Colon (tissue), 2 donors: ENCODE measurements around the gene THAP6.
"Not testable (repeated sequence)": the region's sequence is repeated elsewhere in the genome, so short reads cannot be mapped to it uniquely, and the experiment has no call there.

Source experiments
- FAIRE-seq: peaks from 2 replicates; lab custom pipeline; 2012; peaks lifted over from hg19 to GRCh38; lab: Jason Lieb, UNC
- donor health status: control.
- donor health status: control.

Gene THAP6

DNA sequence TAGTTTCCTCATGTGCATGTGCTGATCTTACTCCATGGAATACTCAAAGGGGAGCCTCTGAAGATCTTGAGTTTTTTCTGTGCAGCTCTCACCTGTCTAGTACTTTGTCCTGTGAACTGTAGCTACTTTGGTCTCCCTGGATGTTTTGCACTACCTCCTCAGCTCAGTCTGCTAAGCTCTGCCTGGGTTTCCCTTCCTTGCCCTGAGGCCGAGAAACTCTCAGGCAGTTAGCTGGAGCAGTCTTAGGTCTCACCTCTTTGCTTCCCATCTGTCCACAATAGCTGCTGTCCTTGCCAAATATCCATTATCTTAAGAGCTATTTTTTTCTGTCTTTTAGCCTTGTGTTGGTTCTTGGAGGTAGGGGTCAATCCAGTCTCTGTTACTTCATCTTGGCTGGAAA, 11.6 kb downstream of the THAP6 start:
- FAIRE-seq: no peak

DNA sequence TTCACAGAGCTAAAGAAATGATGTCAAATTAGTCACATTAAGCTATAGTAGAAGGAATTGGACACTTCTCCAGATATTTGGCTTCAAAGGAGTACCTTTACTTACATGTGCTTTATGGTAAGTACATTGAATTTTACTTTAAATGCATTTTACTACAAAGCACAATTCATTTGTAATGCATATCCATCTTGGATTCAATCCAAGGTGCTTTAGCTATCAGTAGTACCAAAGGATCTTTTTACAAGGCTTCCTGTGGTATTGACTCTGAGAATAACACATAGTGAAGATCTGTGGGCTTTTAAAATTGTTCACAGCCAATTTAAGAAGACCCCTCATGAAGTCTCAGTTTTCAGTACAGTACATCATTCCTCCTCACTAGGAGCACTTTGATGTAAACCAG, 13.2 kb downstream of the THAP6 start:
- no peak for FAIRE-seq

DNA sequence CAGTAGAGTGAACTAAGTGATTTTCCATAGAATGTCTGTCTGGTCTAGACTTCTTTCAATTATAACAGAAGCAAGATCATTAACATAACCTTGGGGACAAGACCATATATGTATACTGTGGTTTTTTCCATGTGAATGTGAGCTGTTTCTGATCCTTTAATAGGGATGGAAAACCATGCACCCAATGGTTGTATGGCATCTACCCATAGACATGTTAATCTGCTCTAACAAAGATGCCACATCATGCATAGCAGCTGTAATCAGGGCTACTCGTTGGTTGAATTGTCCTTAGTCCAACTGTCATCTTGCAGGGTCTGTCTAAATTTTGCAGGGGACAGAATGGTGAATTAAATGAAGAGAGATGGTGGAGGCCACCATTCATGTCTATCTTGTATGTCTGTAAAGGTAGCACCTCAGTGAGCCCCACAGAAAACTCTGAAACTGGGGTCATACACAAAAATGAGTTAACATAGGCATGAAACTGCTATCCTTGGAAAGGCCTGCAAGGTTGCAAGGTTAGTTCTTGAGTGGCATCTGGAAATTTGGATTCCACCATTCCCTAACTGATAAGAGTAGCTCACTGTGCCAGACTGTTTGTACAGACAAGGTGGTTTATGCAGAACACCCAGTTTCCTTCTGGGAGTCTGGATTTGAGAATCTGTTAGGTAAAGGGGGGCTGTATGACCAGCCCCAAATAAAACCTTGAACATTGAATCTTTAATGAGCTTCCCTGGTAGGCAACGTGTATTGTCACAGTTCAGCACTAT, 16.5 kb downstream of the THAP6 start:
- FAIRE-seq: no peak

DNA sequence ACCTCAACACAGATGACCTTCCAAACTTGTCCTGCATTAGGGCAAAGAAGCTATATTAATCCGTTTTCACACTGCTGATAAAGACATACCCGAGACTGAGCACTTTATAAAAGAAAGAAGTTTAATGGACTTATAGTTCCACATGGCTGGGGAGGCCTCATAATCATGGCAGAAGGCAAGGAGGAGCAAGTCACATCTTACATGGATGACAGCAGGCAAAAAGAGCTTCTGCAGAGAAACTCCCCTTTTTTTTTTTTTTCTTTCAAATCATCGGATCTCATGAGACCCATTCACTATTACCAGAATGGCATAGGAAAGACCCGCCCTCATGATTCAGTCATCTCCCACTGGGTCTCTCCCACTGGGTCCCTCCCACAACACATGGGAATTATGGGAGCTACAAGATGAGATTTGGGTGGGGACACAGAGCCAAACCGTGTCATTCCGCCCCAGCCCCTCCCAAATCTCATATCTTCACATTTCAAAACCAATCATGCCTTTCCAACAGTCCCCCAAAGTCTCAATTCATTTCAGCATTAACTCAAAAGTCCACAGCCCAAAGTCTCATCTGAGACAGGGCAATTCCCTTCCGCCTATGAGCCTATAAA, 17.4 kb downstream of the THAP6 start:
- not testable (repeated sequence) for FAIRE-seq

DNA sequence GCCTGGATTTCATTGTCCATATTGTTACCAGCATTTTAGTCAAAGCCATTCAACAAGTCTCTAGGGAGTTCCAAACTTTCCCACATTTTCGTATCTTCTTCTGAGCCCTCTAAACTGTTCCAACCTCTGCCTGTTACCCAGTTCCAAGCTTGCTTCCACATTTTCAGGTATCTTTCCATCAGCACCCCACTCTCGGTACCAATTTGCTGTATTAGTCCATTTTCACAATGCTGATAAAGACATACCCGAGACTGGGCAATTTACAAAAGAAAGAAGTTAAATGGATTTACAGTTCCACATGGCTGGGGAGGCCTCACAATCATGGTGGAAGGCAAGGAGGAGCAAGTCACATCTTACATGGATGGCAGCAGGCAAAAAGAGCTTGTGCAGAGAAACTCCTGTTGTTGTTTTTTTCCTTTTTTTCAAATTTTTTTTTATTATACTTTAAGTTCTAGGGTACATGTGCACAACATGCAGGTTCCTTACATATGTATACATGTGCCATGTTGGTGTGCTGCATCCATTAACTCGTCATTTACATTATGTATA, 19.1 kb downstream of the THAP6 start:
- not testable (repeated sequence) for FAIRE-seq

DNA sequence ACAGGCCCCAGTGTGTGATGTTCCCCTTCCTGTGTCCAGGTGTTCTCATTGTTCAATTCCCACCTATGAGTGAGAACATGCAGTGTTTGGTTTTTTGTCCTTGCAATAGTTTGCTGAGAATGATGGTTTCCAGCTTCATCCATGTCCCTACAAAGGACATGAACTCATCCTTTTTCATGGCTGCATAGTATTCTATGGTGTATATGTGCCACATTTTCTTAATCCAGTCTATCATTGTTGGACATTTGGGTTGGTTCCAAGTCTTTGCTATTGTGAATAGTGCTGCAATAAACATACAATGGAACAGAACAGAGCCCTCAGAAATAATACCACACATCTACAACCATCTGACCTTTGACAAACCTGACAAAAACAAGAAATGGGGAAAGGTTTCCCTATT, 19.7 kb downstream of the THAP6 start:
- not testable (repeated sequence) for FAIRE-seq

DNA sequence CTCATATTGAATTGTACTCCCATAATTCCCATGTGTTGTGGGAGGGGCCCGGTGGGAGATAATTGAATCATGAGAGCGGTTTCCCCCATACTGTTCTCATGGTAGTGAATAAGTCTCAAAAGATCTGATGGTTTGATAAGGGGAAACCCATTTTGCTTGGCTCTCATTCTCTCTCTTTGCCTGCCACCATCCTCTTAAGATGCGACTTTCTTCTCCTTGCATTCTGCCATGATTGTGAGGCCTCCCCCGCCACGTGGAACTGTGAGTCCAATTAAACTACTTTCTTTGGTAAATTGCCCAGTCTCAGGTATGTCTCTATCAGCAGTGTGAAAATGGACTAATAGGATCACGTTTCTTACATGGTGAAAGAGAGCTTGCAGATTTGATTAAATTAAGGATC, 23.0 kb downstream of the THAP6 start:
- FAIRE-seq: not testable (repeated sequence)

DNA sequence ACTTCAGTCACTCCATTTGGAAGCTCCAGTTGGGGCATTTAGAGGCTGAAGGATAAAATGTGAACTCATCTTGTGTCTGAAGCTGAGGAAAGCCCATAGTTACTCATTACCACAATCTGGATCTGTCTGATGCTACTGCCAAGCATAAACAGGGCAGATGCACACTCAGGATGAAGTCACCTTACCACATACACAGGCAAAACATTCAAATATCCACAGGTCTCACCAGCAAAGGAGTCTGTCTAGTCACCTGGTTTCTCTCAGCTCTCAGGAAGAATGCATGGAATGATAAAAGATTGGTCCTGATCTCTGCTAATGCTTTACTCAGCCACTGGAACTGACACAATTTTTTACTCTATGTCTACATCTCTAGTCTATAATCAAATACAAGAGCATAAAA, 28.6 kb downstream of the THAP6 start:
- no peak for FAIRE-seq

DNA sequence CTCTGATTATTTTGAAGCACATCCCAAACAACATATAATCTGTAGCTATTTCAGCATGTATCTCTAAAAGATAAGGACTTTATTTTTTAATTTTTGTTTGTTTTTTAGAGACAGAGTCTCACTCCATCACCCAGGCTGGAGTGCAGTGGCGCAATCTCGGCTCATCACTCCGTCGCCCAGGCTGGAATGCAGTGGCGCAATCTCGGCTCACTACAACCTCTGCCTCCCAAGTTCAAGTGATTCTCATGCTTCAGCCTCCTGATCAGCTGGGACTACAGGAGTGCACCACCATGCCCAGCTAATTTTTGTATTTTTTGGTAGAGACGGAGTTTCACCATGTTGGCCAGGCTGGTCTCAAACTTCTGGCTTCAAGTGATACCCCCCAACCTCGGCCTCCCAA, 29.9 kb downstream of the THAP6 start:
- not testable (repeated sequence) for FAIRE-seq

DNA sequence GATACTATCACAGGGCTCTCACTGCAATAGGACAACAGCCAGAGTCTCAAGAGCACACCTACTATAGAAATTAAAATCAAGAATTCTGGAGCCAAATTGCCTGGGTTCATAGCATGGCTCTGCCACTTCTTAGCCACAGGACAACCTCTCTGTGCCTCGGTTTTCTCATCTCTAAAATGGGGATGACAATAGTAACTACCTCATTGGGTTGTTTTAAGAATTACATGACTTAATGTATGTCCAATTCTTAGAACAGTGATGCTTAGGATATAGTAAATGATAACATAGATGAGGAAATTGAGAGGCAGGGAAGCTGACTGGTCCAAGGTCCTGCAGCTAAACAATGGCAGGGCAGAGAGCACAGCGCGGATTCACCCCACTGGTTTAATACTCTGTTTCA, 30.6 kb downstream of the THAP6 start:
- no peak for FAIRE-seq

DNA sequence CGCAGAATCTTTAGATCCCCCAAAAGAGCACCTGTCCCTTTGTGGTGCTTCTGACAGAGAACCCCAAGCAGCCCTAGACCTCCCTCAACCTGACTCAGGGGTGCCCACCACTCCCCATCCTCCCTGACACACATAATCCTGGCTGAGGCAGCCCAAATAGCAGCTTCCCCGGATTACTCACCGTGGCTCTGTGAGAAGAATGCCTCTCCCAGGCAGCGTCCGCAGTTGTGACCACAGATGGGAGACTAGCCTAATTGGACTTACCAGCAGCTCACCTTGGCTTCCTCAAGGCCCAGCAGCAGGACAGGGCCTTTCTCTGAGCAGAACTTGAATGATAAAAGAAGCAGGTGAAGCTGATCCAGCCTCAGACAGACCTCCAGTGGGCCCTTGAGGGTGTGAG, 31.3 kb downstream of the THAP6 start:
- FAIRE-seq: no peak

DNA sequence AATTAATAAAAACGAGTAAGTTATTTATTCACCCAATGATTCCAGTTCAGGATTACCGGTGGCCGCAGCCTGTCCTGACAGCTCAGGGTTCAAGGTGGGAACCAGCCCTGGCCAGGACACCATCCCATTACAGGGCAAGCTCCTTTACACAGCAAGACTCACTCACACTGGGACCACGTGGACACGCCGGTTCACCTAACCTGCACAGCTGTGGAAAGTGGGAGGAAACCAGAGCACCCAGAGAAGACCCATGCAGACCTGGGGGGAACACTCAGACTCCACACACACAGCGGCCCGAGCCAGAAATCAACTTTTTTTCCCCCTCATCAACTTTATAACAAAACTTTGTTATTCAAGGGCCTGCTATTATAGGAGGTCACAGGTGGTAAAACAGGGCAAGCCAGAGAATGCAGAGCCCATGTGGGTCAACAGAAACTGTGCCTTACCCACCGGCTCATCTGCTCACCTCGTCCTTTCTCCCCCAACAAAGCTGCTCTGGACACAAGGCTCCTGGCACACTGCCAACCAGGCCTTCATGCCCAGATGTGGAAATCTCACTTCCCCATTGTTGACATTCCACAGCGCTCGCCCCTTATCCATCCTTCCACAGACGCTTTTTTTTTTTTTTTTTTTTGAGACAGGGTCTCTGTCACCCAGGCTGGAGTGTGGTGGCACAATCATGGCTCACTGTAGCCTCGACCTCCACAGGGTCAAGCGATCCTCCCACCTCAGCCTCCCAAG, 33.5 kb downstream of the THAP6 start:
- no peak for FAIRE-seq

DNA sequence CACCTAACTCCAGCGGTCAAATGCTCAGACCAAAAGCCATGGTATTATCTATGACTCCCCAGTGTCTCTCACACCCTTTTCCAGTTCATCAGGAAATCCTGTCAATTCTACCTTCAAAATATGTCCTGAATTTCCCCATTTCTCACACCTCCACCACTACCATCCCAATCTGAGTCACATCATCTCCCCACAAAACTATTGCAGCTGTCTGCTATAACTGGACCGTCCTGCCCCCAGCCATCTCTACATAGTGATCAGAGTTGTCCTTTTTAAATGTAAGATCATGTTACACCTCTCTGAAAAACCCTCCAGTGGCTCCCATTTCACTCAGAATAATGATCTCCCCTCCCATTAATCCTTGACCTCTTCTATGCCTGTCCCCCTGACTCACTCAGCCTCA, 34.7 kb downstream of the THAP6 start:
- FAIRE-seq: no peak

DNA sequence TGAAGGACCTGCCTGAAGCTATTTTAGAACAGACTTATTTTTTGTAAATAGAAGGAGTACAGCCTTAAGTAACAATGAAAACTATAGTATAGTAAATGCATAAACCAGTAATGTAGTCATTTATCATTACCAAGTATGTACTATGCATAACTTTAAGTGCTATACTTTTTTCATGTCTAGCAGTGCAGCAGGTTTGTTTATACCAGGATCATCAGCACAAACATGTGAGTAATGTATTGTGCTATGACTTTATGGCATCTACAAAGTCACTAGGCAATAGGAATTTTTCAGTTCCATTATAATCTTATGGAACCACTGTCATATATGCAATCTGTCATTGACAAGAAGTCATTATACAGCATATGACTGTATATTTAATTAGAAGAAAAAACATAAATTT, 38.2 kb downstream of the THAP6 start:
- no peak for FAIRE-seq

DNA sequence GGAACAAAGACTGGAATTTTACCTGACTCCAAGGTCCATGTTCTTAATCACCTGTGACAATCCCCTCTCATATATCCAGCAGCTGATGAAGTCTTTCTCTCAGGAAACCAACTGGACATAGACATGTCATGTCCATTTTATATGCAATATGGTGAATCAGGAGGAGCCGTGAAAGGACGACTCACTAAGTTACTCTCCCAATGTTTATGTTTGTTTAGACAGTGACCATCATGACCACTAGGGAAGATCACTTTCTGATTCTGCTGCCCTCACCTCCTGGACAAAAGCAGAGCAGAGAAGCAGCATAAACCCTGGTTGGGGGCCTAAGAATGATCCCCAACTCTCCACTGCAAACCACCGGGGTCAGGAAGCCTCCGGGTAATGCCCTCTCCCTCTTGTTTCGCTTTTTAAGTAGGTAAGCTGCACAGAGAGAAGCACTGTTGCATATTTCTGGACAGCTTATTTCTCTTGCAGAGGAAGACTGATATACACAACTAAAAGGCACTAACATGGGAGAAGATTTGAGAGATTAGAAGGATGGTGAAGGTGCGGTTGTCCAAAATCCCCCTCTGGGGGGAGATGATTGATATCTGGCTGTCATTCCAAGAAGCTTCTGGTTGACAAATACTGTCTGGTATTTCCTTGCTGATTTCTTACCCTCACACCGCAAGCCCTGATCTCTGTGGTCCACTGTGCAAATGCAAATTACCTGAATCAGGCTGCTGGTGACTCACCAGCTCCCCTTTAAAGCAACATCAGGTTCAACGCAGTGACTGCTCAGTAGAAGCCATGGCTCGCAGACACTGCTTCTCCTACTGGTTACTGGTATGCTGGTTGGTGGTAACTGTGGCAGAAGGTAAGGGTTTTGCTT, 41.3 kb downstream of the THAP6 start, which contains the start of gene ODAPH:
Gene ODAPH (plus strand): TSS at position 773 of the 871 bp plus-strand sequence. CDS start 17 bp downstream, at position 790.
- FAIRE-seq: no peak

DNA sequence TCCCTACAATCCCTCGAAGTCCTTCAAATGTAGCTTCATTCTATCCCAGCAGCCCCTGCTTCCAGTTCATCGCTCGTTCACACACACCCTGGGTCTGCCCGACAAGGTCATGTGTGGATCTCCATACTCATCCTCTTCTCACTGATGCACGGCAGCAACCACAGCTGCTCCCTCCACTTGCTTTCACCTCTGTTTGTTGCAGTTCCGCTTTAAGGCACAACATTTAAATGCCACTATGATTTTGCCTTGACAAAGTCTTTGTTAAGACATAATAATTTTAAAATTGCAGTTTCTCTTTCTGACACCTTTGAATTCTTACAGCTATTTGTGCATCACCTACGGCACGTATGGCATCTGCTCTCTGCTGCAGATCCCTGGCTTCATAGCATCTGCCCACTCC, 43.4 kb downstream of the THAP6 start:
- FAIRE-seq: no peak

DNA sequence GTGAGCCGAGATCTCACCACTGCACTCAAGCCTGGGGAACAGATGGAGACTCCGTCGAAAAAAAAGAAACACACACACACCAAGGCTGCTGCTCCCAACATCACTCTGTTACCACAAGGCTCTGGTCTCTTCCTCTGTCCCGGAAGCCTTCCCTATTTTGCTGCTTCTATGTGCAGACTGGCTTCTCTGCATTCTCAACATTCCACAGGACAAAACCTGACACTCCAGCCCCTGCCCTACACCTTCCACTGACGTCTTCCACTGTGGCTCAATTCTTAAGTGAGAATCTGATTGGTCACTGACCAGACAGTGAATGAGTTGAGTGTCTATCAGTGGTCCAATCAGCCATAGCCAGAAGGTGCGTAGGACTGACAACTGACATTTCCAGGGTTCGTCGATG, 47.5 kb downstream of the THAP6 start:
- FAIRE-seq: no peak

DNA sequence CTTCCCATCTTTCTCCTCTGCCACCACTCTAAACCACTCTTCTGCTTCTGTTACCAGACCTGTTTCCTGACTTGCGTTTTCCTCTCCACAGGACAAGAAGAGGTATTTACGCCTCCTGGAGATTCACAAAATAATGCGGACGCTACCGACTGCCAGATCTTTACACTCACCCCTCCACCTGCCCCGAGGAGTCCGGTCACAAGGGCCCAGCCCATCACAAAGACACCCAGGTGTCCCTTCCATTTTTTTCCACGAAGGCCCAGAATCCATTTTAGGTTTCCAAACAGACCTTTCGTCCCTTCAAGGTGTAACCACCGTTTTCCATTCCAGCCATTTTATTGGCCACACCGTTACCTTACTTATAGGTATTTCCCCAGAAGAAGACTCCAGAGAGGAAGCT, 49.8 kb downstream of the THAP6 start:
- FAIRE-seq: no peak

DNA sequence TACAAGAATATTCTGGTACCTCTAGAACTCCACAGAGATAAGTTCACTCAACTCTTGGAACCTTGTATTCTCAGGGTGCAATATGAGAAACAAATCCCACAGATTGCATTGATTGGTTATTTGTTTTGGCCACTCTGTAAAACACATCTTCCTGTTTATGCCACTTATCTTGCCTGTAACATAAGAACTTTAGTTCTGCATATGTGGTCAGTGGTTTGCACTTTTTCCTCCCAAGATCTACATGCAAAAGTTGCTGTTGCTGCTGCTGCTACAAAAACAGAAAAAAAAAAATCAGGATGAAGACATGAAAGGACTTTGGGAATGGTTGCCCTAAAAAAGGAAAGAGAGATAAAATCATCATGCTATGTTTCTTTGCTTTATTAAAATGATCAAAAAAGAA, 51.2 kb downstream of the THAP6 start:
- no peak for FAIRE-seq

DNA sequence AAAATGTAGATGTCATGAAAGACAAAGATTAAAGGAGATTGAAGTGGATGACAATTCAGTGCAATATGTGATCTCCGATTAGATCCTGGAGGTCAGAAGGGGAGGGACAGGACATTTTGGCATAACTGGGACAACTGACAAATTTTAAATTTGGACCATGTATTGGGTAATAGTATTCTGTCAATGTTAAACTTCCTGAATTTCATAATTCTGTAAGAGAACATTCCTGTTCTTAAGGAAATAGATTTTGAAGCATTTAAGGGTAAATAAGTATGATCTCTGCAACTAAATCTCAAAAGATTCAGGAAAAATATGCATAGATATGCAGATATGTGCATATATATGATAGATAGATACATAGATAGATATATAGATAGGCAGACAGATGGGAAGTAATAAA, 52.6 kb downstream of the THAP6 start:
- no peak for FAIRE-seq

DNA sequence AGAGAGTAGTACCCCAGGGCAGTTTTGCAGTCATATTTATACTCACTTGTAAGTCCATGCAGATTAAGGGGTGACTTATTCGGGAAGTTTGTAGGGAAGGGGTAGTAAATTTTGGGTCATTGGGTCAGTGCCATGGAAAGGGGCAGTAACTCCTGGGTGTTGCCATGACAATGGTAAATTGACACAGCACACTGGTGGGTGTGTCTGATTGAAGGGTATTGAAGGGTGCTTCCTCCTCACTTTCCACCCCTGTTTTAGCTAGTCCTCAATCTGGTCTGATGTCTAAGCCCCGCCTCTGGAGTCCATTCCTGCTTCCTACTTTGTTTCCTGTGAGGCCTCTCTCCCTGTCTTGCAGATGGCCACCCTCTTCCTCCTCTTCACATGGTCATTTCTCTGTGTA, 53.5 kb downstream of the THAP6 start:
- no peak for FAIRE-seq
